K562 (cell line): Measurements from ENCODE around the gene KNTC1. TPM values are rescaled to one million over a fixed set of nuclear protein-coding genes. Genes with fewer than 3 reads are reported as not detected.
"Not testable (repeated sequence)": the region's sequence is repeated elsewhere in the genome, so short reads cannot be mapped to it uniquely, and the experiment has no call there.

Experiments used
- ATAC-seq: fragments of 200-7000 bp; cut with Tn5 transposase; 3 replicates; pipeline ENCODE4 v1.9.1; 2020; ENCODE audit warnings: moderate library complexity
- BruUV-seq: library from RNA; stranded (reverse); fragments of 400-500 nt; replicated peaks from 2 replicates; lab custom pipeline; 2021; lab: Mats Ljungman, UMichigan
- CTCF ChIA-PET: fragments of 300-600 bp; formaldehyde crosslinking; extraction: SDS; loops from one replicate; lab custom pipeline; 2021; ENCODE audit warnings: low intra/inter-chr PET ratio; lab: Yijun Ruan, JAX
- POLR2A ChIA-PET: fragments of 300-600, 350-650 bp; sonication (Branson Sonifier 250); formaldehyde crosslinking; extraction: SDS; loops from one replicate; lab custom pipeline; 2021; ENCODE audit warnings: antibody characterized with exemption, inconsistent platforms; lab: Yijun Ruan, JAX
- DNase-seq, 4 experiments: peaks; one replicate each; pipeline versions ENCODE4 v3.0.0 to v3.0.0-alpha.2; 2011 to 2018; ENCODE audit warnings: low spot score in 3 of 4, mixed read lengths in 3 of 4; ENCODE audit errors: extremely low read depth in 1 of 4
- FAIRE-seq: peaks from 2 replicates; lab custom pipeline; 2011; peaks lifted over from hg19 to GRCh38; lab: Jason Lieb, UNC
- H2AFZ ChIP-seq: 2 replicates; pipeline ENCODE4 v1.6.0; 2011; ENCODE audit warnings: low read depth, low read length, control low read depth, inconsistent platforms
- H3K27ac ChIP-seq: fragments of 200-600 bp; 3 replicates; pipeline ENCODE4 v1.8.0; 2011; ENCODE audit warnings: low read depth, mild to moderate bottlenecking, control low read depth, inconsistent platforms, low read length, moderate library complexity, mixed read lengths; ENCODE audit errors: extremely low read depth
- H3K27me3 ChIP-seq, 2 experiments: fragments of 300-600 bp in 1 of 2; 2 replicates in 1 of 2; 3 replicates in 1 of 2; pipeline versions ENCODE4 v1.6.0 to v1.8.0; 2011; ENCODE audit warnings: inconsistent platforms in 2 of 2, low read length in 2 of 2, mild to moderate bottlenecking in 1 of 2, mixed read lengths in 1 of 2, moderate library complexity in 1 of 2; ENCODE audit not compliant: control insufficient read depth in 2 of 2, insufficient read depth in 2 of 2
- H3K36me3 ChIP-seq: fragments of 300-600 bp; 3 replicates; pipeline ENCODE4 v1.8.0; 2011; ENCODE audit warnings: mild to moderate bottlenecking, low read length, inconsistent platforms; ENCODE audit not compliant: control insufficient read depth, insufficient read depth
- H3K4me1 ChIP-seq, 2 experiments: fragments of 200-600 bp in 1 of 2; replicated peaks in 1 of 2; 2 replicates in 1 of 2; 3 replicates in 1 of 2; pipeline versions ENCODE4 v1.5.1 to v1.8.0; 2011; ENCODE audit warnings: inconsistent platforms in 2 of 2, low read length in 2 of 2, mild to moderate bottlenecking in 1 of 2, mixed read lengths in 1 of 2, moderate library complexity in 1 of 2; ENCODE audit not compliant: control insufficient read depth in 2 of 2, insufficient read depth in 2 of 2
- H3K4me2 ChIP-seq: 2 replicates; pipeline ENCODE4 v1.6.1; 2011; ENCODE audit warnings: low read length, control low read depth, inconsistent platforms, mixed read lengths; ENCODE audit not compliant: insufficient read depth
- H3K4me3 ChIP-seq: fragments of 200-600 bp; sonication (generic), shearing (Covaris generic); 2 replicates; pipeline ENCODE4 v1.5.1; 2016; ENCODE audit warnings: control low read depth, inconsistent platforms
- H3K79me2 ChIP-seq: fragments of 200-600 bp; 3 replicates; pipeline ENCODE4 v1.8.0; 2011; ENCODE audit warnings: low read length, inconsistent platforms; ENCODE audit not compliant: control insufficient read depth, insufficient read depth
- H3K9ac ChIP-seq, 2 experiments: 2 replicates each; pipeline versions ENCODE4 v1.6.0 to v1.6.1; 2011; ENCODE audit warnings: low read depth in 2 of 2, low read length in 2 of 2, control low read depth in 1 of 2, inconsistent platforms in 1 of 2, mild to moderate bottlenecking in 1 of 2, mixed read lengths in 1 of 2; ENCODE audit not compliant: insufficient read depth in 1 of 2
- H3K9me1 ChIP-seq: one replicate; pipeline ENCODE4 v1.6.0; 2011; ENCODE audit warnings: inconsistent platforms, mild to moderate bottlenecking, low read length, moderate library complexity; ENCODE audit not compliant: control insufficient read depth, insufficient read depth
- H3K9me3 ChIP-seq: replicated peaks from 2 replicates; pipeline ENCODE4 v1.5.1; 2011; ENCODE audit warnings: low read depth, low read length, inconsistent platforms; ENCODE audit not compliant: control insufficient read depth, insufficient read depth
- H4K20me1 ChIP-seq: replicated peaks from 2 replicates; pipeline ENCODE4 v1.6.1; 2011; ENCODE audit warnings: low read length, inconsistent platforms, mixed read lengths; ENCODE audit not compliant: control insufficient read depth, insufficient read depth
- CBX3 ChIP-seq, 2 experiments: IDR thresholded peaks; 1 replicate in 1 of 2; 2 replicates in 1 of 2; pipeline ENCODE4 v1.6.1; 2012; ENCODE audit warnings: inconsistent platforms in 2 of 2, low read length in 2 of 2, borderline replicate concordance in 1 of 2, control low read depth in 1 of 2
- DACH1 ChIP-seq: fragments of 450-650 bp; IDR thresholded peaks from 2 replicates; pipeline ENCODE4 v1.6.1; 2018; ENCODE audit not compliant: partially characterized antibody
- GABPB1 ChIP-seq: sonication (generic); formaldehyde crosslinking; IDR thresholded peaks from 2 replicates; pipeline ENCODE4 v1.8.0; 2022; ENCODE audit warnings: mild to moderate bottlenecking, missing genetic modification reagents
- HMG20A ChIP-seq: fragments of 450-650 bp; formaldehyde crosslinking; conservative IDR thresholded peaks from 2 replicates; pipeline ENCODE4 v1.4.0; 2020; ENCODE audit warnings: mild to moderate bottlenecking, mixed read lengths
- ZEB2 ChIP-seq: fragments of 450-650 bp; IDR thresholded peaks from 2 replicates; pipeline ENCODE4 v1.6.1; 2016
- ZNF175 ChIP-seq: fragments of 200-800 bp; sonication (Bioruptor generic); IDR thresholded peaks from 2 replicates; pipeline ENCODE4 v1.6.1; 2016; ENCODE audit warnings: low read depth, mild to moderate bottlenecking, missing genetic modification characterization, missing compliant biosample characterization
- ZNF445 ChIP-seq: fragments of 250-450 bp; sonication (Bioruptor Pico); IDR thresholded peaks from 2 replicates; pipeline ENCODE4 v1.4.0; 2020; ENCODE audit warnings: low read depth, mild to moderate bottlenecking, moderate library complexity
- WGBS: fragments of 100-300 bp; shearing (Covaris generic); methylation state at CpG from one replicate; pipeline ENCODE4 v1.1.6; 2016; ENCODE audit warnings: low coverage, mixed read lengths; ENCODE audit not compliant: insufficient coverage; ENCODE audit errors: missing lambda C conversion rate; 5-methylcytosine and 5-hydroxymethylcytosine counted together
- in situ Hi-C: fragments of 300-500 bp; cut with MboI; formaldehyde crosslinking; loops from 4 replicates; pipeline ENCODE4 v1.15.0; 2018; ENCODE audit warnings: inconsistent platforms, mixed read lengths
- intact Hi-C: fragments of 100-400 bp; cut with micrococcal nuclease; formaldehyde crosslinking; loops from 2 replicates; pipeline ENCODE4 v1.14.2; 2022
- polyA plus RNA-seq, 8 experiments: library from polyadenylated mRNA; depleted of rRNA in 4 of 8; stranded (reverse) in 5 of 8; unstranded in 3 of 8; fragments of >200 nt; fragmentation: Nextera tagmentation in 2 of 8; fragmentation: Illumina TruSeq in 1 of 8; extraction: Ambion mirVana in 2 of 8; extraction: Trizol in 1 of 8; gene quantifications; 2 replicates each; pipeline versions ENCODE4 v1.2.1 to v1.2.3, GENCODE V29; 2011 to 2014; ENCODE audit warnings: inconsistent platforms in 1 of 8, missing spikeins in 1 of 8
- total RNA-seq, 7 experiments: library from RNA; depleted of rRNA in 6 of 7; stranded (reverse); fragments of >200 nt in 6 of 7; fragmentation: Illumina TruSeq in 2 of 7; extraction: Trizol in 2 of 7; gene quantifications; 2 replicates each; pipeline versions ENCODE4 v1.2.1 to v1.2.3, GENCODE V29; 2011 to 2021; ENCODE audit warnings: low replicate concordance in 1 of 7

Gene KNTC1
- total and polyA plus RNA-seq, 9 of the 15 experiments (the other 6 are each of a cell fraction or from before 2014, with no cell fraction given): 38.9 to 135 (median 99.6) TPM

DNA sequence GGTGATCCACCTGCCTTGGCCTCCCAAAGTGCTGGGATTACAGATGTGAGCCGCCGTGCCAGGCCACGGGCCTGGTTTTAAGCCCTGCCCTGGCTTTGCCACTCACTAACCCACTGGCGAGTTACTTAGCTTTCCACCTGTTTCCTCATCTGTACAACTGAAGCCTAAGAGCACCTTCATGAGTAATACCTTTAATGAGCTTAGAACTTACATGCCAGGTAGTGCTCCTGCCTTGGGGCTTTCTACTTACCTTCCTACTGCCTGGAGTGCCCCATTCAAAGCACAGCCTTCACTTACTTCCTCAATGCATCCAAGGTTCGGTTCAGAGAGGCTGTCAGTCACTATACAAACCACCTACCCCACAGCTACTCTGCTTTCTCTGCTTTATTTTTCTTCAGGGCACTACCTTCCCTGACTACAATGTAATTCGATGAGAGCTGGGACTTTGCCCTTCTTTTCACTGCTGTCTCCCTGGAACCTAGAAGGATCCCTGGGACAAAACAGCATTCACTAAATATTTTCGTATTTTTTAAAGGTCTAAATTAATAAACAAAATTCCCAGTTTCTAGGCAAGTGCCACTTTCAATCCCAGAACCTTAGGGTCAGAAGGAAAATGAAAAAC, 40.1 kb upstream of the KNTC1 start:
- Histone ChIP-seq H3K4me3 (no peak overlapping the region), H3K27me3 (no peaks in the 10 kb centered on the region), H3K9me1 (no peaks in the 10 kb centered on the region), H2AFZ (no peak overlapping the region), H3K4me2 (no peak overlapping the region), H3K9me3 (no peaks in the 10 kb centered on the region), H3K79me2 (peaks cover 10% of the 10 kb centered on the region; the same call in 2 of the 3 replicates), H3K9ac (no peak overlapping the region), H3K36me3 (peaks cover 87% of the 10 kb centered on the region), H3K4me1 (peaks cover 0 to 6% of the 10 kb centered on the region in 2 experiments; a peak in 2 of 5 replicates), H3K27ac (no peak overlapping the region), H4K20me1 (no peaks in the 10 kb centered on the region)
- ATAC-seq: no peak
- no peak for FAIRE-seq
- no peak for DNase-seq
- intact Hi-C loops: no loop called here
- POLR2A ChIA-PET: interaction anchor here (0.6 to 7.3 kb wide), 3 partner anchors 10 to 103 kb away, joined by 3 to 125 read pairs (median 43); partner anchors contain the start of gene ZCCHC8
- in situ Hi-C loops: no loop called here
- WGBS: 89% methylated on average over 7 of the region's 7 CpGs
- CTCF ChIA-PET: no interaction called here
- TF ChIP-seq GABPB1 (CRISPR knock-in tag) (no peak), ZNF175 (no peak), HMG20A (CRISPR knock-in tag) (no peak), ZNF445 (CRISPR knock-in tag) (no peak), CBX3 (IDR thresholded peaks at IDR 0.05; ENCODE audit: borderline replicate concordance in 1 of 2, low read length in 2 of 2) (no peak), DACH1 (no peak), ZEB2 (no peak)
- BruUV-seq: no TSS peak

- in situ Hi-C loops: not testable (repeated sequence)
- POLR2A ChIA-PET: interaction anchor here (4.9 kb wide), 1 partner anchor 12 kb away, joined by 78 read pairs; the partner anchor contains the start of gene ZCCHC8
- H3K36me3 ChIP-seq: peaks cover 89% of the 10 kb centered on the region
Observed at GRCh38 chr12:122487807-122488206, 39.2 kb upstream of the KNTC1 start.

More at GRCh38 chr12:122487807-122488206, 39.2 kb upstream of the KNTC1 start:
- H3K4me3 ChIP-seq, intact Hi-C loops, DNase-seq, ATAC-seq, CTCF ChIA-PET, H4K20me1 ChIP-seq, H3K4me1 ChIP-seq, H3K4me2 ChIP-seq, H3K27ac ChIP-seq, H3K9me3 ChIP-seq, H3K27me3 ChIP-seq, FAIRE-seq, H3K9ac ChIP-seq, BruUV-seq, H3K9me1 ChIP-seq, H2AFZ ChIP-seq: not testable (repeated sequence)
- peaks cover 17% of the 10 kb centered on the region; the same call in 2 of the 3 replicates for H3K79me2 ChIP-seq
- 93% methylated on average over 3 of the region's 3 CpGs for WGBS
